HG03439 (cell line): ENCODE results near the gene SMIM29.
A peak's percentile ranks its signal among the peaks of the same experiment; 100 is the strongest.

Experiments used
- ATAC-seq: cut with Tn5 transposase; IDR thresholded peaks from one replicate; pipeline ENCODE4 v1.9.1; 2021; ENCODE audit warnings: mild to moderate bottlenecking, moderate library complexity; ENCODE audit not compliant: unreplicated experiment

The SMIM29 gene

DNA sequence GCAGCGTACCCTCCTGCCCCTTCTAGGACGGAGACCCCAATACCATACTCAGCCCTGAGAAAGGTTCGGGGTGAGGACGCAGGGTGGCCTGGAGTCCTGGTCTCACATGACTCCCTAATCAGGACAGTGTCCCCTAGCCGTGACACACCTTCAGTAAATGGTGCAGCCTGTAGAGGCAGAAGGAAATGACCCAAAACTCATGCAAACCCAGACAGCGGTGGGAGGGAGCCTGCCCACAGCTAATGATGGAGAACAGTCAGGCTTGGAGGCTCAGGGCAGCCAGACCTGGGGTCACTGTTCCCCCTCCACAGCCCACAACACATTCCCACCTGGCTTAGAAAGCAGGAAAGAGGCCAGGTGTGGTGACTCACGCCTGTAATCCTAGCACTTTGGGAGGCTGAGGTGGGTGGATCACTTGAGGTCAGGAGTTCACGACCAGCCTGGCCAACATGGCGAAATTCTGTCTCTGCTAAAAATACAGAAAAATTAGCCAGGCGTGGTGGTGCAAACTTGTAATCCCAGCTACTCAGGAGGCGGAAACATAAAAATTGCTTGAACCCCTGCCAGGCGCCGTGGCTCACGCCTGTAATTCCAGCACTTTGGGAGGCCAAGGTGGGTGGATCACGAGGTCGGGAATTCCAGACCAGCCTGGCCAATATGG lies 20.9 kb downstream of the SMIM29 start:
- ATAC-seq, result no peak

DNA sequence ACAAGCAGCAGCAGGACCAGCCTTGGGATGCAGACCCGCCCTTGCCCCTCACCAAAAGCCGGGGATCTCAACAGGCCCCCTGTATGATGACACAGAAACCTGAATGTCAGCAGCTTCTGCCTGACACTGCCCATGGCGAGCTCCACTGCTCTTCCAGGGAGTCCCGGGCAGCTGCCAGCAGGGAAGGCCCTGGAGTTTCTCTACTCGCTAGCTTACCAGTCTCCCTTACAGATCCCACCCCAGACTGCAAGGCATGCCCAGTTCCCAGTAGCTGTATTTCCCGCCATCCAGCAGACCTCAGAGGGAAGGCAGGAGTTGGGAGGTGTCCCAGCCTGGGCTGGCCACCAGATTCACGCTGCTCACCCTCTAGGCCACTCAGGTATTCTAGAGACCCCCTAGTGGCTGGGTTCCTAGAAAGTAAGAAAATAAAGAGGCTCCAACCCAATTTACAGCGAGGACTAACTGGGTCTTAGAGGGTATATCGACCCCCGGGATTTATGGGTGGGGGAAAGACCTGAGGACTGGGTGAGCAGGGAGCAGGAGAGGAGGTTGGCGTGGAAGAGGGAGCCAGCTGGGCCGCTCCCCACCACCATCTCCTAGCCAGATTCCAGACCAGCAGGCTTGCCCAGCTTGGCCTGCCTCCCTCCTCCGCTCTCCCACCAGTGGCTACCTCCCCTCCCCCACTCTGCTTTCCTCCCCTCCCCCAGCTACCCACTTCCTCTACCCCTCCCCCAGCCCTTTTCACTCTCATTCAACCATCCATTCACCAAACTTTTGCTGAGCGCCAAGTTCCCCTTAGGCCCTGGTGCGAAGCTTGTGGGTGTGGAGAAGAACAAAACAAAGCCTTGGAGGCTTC lies 21.8 kb downstream of the SMIM29 start:
- no peak for ATAC-seq

DNA sequence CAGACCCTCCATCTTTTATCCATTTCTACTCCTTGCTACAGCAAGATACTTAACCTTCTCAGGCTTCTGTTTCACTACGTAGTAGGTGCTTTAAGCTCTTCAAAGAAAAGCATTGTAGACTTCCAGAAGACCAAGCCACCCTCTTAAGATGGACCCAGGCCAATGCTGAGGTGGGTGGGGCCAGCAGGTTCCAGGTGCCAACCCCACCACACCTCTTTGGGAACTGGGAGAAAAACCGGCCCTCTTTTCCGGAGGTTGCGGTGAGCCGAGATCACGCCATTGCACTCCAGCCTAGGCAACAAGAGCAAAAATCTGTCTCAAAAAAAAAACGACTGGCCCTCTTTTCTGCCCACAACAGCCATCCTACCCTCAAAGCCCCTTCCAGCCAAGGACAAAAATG lies 22.7 kb downstream of the SMIM29 start:
- ATAC-seq, result no peak

DNA sequence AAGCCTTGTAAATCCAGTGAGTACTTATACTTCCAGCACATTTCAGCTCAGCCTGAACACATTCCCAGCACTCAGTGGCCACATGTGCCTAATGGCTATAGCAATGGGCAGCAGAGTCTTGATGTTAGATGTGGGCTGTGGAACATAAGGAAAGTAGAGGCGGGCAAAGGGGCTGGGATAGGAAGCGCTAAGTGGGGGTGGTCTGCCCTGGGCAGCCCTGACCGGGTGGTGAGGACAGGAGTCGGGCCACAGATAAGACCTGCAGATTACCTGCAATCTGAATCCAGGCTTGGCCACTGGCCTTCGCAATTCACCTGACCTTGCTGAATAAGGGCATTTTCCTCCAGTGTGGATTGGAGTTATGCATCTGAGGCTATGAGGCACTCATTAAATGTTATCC lies 23.3 kb downstream of the SMIM29 start:
- ATAC-seq, result no peak

DNA sequence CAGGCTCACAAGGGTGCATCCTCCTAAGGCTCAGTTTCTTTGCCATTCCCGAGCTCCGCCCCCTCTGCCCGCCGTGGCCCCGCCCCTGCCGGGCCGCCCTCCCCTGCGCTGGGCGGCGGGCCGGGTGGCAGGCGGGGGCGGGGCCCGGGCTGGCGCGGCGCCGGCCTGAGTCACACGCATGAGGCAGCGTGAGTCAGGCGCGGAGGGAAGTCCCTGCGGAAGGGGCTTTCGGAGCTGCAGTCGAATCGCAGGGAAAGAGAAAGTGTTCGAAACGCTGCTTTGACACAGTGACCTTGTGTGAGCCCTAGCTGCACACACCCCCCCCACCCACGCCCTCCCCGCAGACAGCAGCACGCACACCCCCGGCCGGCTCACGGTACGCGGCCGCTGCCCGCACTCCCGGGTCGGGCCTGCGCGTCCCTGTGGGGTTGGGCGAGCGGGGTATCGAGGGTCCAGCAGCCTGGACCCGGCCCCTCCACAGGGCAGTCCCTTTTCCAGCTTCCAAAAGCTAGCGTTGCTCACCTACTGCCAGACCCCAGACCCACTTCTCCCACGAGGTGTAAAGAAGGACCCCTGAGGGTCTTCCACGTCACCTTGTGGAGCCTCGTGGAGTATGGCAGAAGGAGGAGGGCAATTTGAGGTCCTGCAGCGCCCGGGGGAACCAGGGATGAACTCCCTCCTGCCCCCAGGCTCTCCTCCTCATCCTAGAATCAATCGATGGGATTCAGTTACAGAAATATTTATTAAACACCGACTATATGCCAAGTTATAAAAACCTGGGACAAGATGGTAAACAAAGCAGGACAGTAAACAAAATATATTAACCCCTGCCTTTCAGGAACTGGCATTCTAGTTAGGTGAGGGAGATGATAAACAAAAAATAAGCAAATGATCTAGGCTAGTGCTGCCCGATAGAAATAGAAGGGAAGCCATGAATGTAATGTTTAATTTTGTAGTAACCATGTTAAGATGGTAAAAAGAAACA lies 24.6 kb downstream of the SMIM29 start:
- ATAC-seq, result peak; percentile 86

DNA sequence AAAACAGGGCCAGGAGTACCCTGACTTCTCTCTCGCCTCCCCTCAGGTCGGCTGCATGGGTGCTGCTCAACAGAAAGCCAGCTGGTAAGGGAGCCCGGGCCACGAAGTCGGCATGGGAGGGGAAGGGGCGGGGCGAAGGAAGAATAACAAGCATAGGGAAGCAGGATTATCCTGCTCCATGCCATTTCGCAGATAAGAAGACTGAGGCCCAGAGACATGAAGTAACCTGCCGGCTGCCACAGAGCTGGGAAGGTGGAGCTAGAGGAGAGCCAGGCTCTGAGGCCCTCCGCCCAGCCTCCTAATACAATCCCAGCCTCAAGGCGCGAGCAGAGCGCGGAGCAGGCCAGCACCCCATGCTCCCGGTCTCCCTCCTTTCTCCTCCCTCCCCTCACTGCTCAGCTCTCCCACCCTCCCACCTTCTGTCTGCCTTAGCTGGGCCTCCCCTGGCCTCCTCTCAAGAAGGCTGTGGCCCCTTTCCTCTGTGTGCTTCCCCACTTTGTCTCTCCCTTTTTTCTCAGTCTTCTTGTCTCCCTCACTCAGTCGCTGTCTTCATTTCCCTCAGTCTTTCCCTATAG lies 25.3 kb downstream of the SMIM29 start:
- no peak for ATAC-seq

DNA sequence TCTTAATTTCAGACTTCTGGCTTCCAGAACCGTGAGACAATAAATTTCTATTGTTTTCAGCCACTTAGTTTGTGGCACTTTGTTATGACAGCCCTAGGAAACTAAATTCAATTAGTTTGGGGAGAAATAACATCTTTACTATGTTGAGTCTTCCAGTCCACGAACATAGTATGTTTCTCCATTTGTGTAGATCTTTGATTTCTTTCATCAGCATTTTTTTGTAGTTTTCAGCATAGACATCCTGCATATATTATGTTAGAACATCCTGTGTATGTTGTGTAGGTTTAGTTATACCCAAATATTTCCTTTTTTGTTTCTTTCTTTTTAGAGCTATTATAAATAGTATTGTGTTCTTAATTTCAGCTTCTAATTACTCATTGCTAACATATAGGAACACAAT lies 30.1 kb downstream of the SMIM29 start:
- no peak for ATAC-seq

DNA sequence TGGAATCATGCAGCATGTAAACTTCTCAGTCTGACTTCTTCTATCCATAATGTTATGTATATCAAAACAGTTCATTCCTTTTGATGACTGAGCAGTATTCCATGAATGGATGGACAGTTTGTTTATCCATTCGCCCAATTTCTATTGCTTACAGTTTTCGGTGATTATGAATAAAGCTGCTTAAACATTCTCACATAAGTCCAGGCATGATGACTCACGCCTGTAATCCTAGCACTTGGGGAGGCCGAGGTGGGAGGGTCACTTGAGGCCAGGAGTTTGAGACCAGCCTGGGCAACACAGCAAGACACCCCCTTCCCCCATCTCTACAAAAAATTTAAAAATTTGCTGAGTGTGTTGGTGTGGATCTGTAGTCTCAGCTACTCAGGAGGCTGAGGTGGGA lies 35.0 kb downstream of the SMIM29 start:
- ATAC-seq, result no peak

DNA sequence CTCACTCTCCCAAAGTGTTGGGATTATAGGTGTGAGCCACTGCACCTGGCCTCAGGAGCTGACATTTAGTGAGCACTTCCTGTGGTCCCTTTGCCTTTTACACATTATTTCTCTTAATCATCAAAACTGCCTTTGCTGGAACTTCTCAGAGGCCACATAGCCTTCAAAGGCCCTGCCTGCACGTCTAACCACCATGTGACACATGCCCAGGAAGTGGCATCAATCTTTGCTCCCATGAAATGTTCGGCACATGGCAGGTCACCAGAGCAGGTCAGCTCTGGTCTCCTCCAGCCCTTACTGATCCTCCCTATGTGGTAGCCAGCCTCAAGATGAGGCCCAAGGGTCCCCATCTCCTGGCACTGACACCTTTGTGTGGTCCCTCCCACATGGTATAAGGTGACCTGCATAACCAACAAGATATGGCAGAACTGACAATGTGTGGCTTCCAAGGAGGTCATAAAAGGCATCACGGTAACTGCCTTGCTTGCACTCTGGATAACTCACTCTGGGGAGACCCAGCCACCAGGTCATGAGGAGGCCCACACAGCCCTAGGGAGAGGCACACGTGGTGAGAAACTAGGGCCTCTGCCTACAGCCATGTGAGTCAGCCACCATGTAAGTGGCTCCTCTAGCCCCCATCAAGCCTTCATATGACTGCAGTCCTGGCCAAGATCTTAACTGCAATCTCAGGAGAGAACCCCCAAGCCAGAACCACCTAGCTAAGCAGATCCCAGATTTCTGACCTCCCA lies 40.9 kb downstream of the SMIM29 start:
- no peak for ATAC-seq

DNA sequence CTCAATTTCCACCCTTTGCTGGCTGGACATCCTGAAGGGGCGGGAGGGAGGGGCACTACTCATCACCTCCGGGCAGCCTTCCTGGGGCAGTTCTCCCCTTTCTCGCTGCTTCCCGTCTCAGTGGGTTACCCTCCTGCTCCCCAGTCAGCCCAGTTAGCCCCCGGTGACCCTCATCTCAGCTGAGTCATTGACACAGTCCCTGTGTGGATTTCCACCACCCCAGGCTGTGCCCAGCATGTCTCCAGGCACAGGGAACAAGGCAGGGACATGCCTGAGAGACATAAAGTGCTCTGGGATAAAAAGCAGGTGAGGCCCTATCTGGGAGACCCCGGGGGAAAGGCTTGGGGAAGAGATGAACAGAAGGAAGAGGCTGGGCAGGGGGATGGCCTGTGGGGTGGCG lies 42.1 kb downstream of the SMIM29 start:
- no peak for ATAC-seq

DNA sequence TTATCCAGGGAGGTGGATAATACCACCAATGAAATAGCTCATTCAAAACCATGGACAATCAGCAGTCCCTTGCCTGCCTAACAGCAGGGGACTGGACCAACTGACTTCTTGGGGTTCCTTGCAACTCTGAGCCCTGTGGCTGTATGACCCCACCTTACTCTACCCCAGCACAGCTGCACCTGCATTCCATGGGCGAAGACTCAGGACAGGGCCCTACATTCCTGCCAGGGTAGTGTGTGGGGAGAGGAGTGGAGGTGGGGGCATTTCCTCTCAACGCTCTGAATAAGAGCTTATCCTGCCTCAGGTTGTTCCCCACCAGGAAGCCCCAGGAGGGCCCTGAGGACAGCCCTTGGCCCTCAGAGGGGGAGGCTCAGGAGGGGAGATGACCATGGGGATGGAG lies 42.9 kb downstream of the SMIM29 start:
- ATAC-seq, result no peak

DNA sequence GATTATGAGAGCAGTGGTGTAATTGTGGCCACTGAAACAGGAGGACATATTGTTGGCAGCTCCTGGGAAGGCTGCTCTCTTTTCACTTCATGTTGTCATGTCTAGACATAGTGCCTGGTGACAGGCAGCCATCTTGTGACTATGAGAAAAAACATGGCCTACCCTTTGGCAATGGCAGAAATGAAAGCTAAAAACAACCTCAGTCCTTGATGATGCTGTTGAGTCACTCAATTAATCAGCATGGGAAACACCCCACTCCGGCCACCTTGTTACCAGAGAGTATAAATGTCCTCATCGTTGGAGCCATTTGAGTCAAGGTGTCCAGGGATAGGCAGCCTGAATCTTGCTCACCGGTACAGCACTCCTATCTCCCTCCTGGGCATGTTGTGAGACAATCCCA lies 43.3 kb downstream of the SMIM29 start:
- ATAC-seq, result no peak

DNA sequence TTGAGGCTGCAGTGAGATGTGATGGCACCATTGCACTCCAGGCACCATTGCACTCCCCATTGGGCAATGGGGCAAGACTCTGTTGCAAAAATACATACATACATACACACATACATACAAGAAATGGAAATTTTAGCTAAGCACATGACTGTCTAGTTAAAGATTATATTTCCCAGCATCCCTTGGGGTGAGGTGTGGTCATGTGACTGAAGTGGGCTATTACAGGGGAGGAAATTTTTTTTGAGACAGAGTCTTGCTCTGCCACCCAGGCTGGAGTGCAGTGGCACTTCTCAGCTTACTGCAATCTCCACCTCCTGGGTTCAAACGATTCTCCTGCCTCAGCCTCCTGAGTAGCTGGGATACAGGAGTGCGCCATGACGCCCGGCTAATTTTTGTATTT lies 44.1 kb downstream of the SMIM29 start:
- ATAC-seq, result no peak

DNA sequence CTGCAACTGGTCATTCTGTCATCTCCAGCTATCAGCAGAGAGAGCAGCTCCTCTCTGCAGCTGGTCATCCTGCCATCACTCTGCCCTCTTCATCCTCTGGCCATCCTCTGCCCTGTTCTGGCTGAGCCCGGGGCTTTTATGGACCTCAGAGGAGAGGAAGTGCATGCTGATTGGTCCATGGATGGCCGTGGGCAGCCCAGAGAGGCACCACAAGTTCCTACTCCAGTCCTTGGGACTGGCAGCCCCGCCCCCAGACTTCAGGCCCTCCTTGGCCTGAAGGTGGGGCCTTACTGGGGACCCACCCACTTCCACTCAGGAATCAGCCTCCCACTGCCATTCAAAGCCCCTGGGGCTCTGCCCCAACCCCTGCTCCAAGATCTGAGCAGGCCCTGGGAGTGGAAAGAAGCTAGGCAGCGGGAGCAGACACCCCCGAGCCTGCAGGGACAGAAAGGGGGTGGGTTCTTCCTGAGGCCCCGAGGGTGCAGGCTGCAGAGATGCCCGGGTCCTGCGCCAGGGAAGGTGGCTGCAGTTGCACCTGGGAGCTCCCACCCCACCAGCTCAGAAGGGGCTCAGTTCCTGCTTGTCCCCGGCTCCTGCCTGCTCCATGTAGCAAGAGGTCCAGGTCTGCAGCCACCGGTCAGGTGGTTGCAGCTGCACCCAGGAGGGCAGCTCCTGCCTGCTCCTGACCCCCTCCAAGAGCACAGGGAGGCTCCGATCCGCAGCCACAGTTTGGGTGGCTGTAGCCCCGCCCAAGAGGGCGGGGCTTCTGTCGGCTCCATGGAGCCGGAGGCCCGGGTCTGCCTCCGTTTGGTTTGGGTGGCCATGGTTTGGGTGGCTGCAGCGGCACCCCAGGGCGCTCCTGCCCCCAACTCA lies 46.2 kb downstream of the SMIM29 start:
- no peak for ATAC-seq

DNA sequence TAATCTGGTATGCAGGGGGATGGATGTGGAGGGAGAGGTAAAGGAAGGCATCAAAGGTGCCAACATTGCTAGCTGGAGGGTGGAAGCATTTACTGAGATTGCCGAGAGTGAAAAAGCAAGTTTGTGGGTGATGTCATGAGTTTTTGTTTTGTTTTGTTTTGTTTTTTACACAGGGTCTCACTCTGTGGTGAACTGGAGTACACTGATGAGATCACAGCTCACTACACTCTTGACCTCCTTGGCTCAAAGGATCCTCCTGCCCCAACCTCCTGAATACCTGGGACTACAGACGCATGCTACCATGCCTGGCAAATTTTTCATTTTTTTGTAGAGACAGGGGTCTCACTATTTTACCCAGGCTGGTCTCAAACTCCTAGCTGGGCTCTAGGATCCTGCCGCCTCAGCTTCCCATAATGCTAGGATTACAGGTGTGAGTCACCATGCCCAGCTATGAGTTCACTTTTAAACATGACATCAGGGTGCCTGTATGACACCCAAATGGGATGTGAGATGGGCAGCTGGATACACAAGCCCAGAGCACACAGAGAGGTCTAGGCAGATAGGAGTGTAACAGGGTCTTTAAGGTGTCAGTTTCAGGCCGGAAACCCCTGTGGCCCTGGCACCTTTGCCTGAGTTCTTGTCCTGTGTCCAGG lies 47.2 kb downstream of the SMIM29 start:
- no peak for ATAC-seq

DNA sequence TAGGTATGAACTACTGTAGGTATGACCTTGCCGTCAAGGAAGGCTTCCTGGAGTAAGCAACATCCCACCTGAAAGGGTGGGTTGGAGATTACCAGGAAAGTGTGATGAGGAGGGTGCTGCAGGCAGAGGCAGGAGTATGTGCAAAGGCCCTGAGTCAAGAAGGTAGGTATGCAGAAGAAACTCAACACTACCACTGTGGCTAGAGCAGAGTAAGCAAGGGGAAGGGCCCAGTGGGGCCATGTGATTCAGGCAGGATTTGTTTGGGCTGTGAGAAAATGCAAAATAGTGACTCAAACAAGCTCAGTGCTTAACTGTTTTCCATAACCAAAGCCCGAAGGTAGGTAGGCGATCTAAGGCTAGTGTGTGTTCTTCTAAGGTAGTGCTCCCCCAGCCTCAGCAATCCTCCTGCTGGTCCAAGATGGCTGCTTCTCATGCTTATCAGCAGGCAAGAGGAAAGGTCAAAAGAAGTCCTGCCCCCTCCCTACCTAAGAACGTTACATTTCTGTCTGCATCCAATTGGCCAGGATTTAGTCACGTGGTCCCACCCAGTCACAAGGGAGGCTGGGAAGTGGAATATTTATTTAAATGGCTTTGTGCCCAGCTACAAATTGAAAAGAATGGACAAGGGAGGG lies 48.4 kb downstream of the SMIM29 start:
- ATAC-seq, result no peak

DNA sequence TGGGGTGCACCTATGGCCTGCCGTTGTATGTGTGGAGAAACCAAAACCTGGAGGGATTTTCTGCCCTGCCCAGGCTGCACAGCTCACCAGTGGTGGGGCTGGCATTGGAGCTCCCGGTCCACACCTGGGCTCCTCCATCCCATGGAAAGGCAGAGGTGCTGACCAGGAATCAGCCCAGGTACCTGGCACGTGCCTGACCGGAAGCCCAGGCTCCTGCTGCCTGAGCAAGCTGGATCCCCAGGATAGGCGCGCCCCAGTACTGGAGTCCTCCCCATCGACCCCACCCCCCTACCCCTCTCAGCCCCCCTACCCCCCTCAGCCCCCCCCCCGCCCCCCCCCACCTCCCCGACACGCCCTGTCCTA lies 52.0 kb downstream of the SMIM29 start:
- no peak for ATAC-seq
